DMS114 treated with DMSO at 0.1 percent for 48 hours (cell line): ENCODE data around the gene RASSF10.

ENCODE experiments used
- DNase-seq: peaks from one replicate; lab custom pipeline; 2025; ENCODE audit not compliant: unreplicated experiment; lab: John Stamatoyannopoulos, UW

The RASSF10 gene

DNA sequence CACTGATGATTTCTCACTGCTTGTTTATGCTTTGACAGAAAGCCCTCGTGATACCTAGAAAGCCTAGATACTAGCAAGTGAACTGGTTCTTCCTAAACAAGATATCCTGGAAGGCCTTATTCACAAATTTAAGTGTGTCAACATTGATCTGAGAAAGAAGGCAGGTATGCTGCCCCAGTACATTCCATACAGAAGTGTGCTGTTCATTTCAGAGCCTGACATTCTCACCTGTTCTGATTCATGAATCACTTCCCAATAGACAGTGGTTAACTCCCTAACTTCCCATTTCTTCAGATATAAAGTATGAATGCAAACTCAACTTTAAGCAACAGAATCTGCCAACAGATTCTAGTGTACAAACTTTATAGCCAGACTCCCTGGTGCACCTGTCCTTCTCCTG is 15.5 kb upstream of the RASSF10 start:
- DNase-seq = no peak

DNA sequence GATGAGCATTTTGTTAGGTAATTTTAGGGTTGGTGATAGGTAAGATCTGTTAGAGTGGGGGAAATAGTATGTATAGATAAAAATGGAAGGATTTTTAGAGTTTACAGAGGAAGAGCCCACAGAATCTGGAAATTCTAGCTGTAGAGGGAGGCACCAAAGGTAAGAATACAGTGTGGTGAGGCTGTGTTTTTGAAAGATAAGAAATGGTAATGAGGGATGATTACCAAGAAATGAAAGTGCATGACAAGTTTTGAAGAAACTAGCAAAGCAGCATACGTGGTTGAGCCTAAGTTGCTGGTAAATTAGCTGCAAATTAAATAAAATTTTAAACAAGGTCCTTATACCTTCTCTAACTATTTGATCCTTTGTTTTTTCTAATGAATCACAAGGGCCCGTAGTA is 14.6 kb upstream of the RASSF10 start:
- DNase-seq = no peak

DNA sequence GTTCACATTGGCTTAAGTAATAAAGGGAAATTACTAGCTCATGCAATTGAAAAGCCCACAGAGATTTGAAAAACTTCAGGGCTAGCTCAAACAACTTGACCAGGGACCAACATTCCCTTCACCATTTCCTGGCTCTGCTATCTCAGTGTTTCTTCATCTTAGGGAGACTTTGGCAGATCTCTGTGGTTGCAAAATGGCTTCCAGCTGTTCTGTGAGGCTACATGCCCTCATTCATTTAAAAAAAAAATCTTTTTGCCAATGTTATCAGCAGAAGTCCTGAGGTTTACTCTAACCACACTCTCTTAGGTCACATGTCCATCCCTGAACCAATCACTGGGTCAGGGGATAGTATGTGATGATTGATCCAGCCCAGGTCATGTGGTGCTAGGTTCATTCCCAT is 13.9 kb upstream of the RASSF10 start:
- DNase-seq = no peak

GRCh38 chr11:12995823-12996222 is 13.3 kb upstream of the RASSF10 start:
- DNase-seq = no peak

GRCh38 chr11:12997168-12997567 is 11.9 kb upstream of the RASSF10 start:
- no peak for DNase-seq

DNA sequence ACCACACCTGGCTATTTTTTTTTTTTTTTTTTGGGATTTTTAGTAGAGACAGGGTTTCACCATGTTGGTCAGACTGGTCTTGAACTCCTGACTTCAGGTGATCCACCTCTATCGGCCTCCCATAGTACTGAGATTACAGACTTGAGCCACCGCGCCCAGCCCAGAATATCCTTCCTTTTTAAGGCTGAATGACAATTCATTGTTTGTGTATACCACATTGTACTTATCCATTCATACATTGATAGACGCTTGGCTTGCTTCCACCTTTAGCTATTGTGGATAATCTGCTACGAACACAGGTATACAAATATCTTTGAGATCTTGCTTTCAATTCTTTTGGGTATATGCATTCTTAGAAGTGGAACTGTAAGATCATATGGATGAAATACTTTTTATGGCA is 10.8 kb upstream of the RASSF10 start:
- no peak for DNase-seq

DNA sequence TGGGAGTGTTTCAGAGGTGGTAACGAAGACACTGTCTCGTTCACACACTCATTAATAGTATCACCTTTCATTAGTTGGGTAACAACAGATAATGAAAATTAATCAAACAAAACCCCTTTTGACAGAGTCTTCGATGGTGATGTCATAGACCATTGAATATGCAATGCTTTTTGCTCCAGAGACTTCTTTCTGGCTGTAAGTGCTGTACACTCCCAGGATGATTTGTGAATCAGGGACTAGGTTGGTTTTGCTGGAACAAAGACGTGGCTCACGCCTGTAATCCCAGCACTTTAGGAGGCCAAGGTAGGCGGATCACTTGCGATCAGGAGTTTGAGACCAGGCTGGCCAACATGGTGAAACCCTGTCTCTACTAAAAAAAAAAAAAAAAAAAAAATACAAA is 9.5 kb upstream of the RASSF10 start:
- no peak for DNase-seq

GRCh38 chr11:13000116-13000515 is 9.0 kb upstream of the RASSF10 start:
- DNase-seq = no peak

- DNase-seq = no peak
Observed at GRCh38 chr11:13000721-13001120, 8.4 kb upstream of the RASSF10 start.

GRCh38 chr11:13003736-13004493 is 5.2 kb upstream of the RASSF10 start:
- DNase-seq = no peak

DNA sequence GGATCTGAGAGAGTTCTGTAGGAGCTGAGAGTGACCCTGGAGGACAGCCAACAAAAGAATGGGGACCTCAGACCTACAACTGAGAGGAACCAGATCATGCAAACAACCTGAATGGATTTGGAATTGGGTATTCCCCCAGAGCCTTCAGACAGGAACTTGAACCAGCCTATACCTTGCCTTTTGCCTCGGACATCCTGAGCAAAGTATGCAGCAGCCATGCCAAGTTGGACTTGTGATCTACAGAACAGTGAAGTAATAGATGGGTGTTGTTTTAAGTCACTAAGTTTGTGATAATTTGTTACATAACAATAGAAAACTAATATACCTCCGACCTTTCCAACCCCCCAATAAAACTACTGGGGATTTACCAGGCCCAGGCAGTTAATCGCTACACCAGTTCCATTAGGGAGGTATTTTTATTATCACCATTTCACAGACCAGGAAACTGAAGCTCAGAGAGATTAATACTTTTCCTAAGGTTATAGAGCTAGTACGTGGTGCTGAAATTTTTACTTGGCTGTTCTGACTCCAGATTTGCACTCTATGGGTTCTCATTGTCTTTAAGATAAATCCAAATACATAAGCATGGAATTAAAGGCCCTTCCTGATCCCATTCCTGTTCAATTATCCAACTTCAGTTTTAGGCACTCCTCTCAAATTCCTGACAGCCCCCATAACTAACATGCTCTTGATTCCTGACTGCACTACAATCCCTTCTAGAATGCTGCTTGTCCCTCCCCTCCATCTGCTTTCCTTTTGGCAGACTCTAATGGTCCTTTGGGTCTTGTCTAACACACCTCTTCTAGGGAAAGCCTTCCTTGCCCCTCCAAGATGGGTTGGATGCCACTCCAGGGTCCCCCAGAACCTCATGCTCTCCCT is 1.7 kb upstream of the RASSF10 start:
- DNase-seq = no peak

GRCh38 chr11:13008061-13008435 is 1.1 kb upstream of the RASSF10 start:
- no peak for DNase-seq

DNA sequence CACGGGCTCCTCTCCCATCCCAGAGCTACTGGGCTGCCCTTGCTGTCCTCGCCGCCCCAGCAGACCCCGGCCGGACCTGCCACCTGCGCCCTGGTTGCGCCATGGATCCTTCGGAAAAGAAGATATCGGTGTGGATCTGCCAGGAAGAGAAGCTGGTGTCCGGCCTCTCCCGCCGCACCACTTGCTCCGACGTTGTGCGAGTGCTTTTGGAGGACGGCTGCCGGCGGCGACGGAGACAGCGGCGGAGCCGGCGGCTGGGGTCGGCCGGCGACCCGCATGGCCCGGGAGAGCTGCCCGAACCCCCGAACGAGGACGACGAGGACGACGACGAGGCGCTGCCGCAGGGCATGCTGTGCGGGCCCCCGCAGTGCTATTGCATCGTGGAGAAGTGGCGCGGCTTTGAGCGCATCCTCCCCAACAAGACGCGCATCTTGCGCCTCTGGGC is 382 bp downstream of the RASSF10 start:
- DNase-seq = no peak

GRCh38 chr11:13009921-13010748 is 1.0 kb downstream of the RASSF10 start:
- DNase-seq = no peak

- no peak for DNase-seq
Observed at GRCh38 chr11:13010749-13011465, 1.8 kb downstream of the RASSF10 start.

- no peak for DNase-seq
Observed at GRCh38 chr11:13011466-13012055, 2.4 kb downstream of the RASSF10 start.

DNA sequence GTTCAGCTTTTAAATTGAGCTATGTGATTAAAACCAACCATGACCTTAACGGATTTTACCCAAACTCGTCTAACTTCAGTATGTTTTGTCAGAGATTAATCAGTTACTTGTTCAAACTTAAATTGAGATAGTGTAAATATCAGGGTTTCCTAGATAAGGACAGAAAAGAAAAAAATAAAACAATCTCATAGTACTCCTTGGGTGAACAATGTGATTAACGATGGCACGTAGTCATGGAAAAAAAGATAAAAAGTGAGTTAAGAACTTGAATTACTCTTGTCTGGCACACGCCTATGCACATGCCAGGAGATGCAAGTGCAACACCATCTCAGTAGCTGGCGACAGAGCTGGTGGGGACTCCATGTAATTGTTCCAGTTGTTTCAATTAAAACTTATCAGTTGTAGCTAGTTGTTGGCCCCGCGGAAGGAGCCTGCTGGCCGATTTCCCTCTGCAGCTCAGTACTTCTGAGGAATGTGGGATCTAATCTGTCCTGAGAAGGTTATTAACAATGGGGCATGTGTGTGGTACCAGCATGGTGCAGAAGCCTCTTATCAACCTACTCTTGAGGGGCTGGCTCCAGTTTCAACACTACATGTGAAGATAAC is 3.0 kb downstream of the RASSF10 start:
- DNase-seq = no peak

- DNase-seq = no peak
Observed at GRCh38 chr11:13013054-13013488, 4.0 kb downstream of the RASSF10 start.

DNA sequence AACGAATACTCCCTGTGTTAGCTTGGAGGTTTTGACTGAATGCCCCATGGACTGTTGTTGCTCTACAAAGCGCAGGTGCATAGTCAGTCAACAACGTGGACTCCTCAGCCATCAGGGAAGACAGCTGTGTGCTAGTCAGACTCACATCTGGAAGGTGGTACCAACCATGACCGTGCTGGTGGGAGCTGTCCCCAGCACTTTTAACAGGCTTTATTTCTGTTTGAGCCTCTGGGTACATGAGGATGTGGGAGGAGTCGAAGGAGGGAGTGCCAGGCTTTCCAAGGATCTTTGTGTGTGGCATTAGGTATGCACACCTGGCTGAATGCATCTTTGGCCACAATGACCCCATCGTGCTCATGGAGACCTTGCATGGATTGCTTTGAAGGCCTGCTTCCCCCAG is 6.6 kb downstream of the RASSF10 start:
- DNase-seq = no peak

GRCh38 chr11:13016415-13016814 is 7.3 kb downstream of the RASSF10 start:
- no peak for DNase-seq
